Endothelial cell of umbilical vein (primary cell): ENCODE results near the gene RIMOC1. TPM values are rescaled to one million over a fixed set of nuclear protein-coding genes. Genes with fewer than 3 reads are reported as not detected.

Source experiments
- BruUV-seq: library from RNA; stranded (reverse); fragments of 400-500 nt; replicated peaks from 2 replicates; lab custom pipeline; 2021; lab: Mats Ljungman, UMichigan
- CTCF ChIA-PET: fragments of 300-600, 350-600 bp; sonication (Branson Sonifier 250); formaldehyde crosslinking; loops from one replicate; lab custom pipeline; 2021; ENCODE audit warnings: antibody characterized with exemption, inconsistent platforms; lab: Charles Lee
- POLR2A ChIA-PET: fragments of 300-600, 350-600 bp; sonication (Branson Sonifier 250); formaldehyde crosslinking; loops from one replicate; lab custom pipeline; 2021; ENCODE audit warnings: antibody characterized with exemption, inconsistent platforms; lab: Charles Lee
- DNase-seq: peaks from one replicate; pipeline ENCODE4 v3.0.0-alpha.2; 2011; ENCODE audit warnings: low read depth, low spot score
- FAIRE-seq: peaks from 2 replicates; lab custom pipeline; 2011; peaks lifted over from hg19 to GRCh38; lab: Jason Lieb, UNC
- H2AFZ ChIP-seq: 2 replicates; pipeline ENCODE4 v1.6.0; 2012; ENCODE audit warnings: low read depth, low read length, control low read depth, inconsistent platforms
- H3K27ac ChIP-seq: 2 replicates; pipeline ENCODE4 v1.5.1; 2011; ENCODE audit warnings: low read depth, mild to moderate bottlenecking, control low read depth, low read length, moderate library complexity; ENCODE audit not compliant: insufficient read depth
- H3K27me3 ChIP-seq, 2 experiments: 2 replicates each; pipeline versions ENCODE4 v1.6.0 to v1.6.1; 2011; ENCODE audit warnings: low read length in 2 of 2, mixed read lengths in 1 of 2; ENCODE audit not compliant: control insufficient read depth in 2 of 2, insufficient read depth in 2 of 2
- H3K36me3 ChIP-seq, 2 experiments: 2 replicates in 1 of 2; 3 replicates in 1 of 2; pipeline ENCODE4 v1.5.1; 2011; ENCODE audit warnings: low read length in 2 of 2, mild to moderate bottlenecking in 1 of 2, moderate library complexity in 1 of 2; ENCODE audit not compliant: control insufficient read depth in 2 of 2, insufficient read depth in 2 of 2; ENCODE audit errors: extremely low read depth in 1 of 2
- H3K4me1 ChIP-seq: 3 replicates; pipeline ENCODE4 v1.5.1; 2011; ENCODE audit warnings: mild to moderate bottlenecking, low read length; ENCODE audit not compliant: control insufficient read depth, insufficient read depth; ENCODE audit errors: extremely low read depth
- H3K4me2 ChIP-seq: 2 replicates; pipeline ENCODE4 v1.6.1; 2011; ENCODE audit warnings: low read length, control low read depth, mixed read lengths; ENCODE audit not compliant: insufficient read depth
- H3K4me3 ChIP-seq, 3 experiments: fragments of 200-600 bp in 1 of 3; sonication (generic), shearing (Covaris generic) in 1 of 3; replicated peaks in 1 of 3; 2 replicates each; pipeline ENCODE4 v1.5.1; 2011 to 2016; ENCODE audit warnings: control low read depth in 3 of 3, low read length in 3 of 3, mild to moderate bottlenecking in 2 of 3, inconsistent platforms in 1 of 3, low read depth in 1 of 3, moderate library complexity in 1 of 3; ENCODE audit not compliant: insufficient read depth in 1 of 3
- H3K79me2 ChIP-seq: 2 replicates; pipeline ENCODE4 v1.6.0; 2012; ENCODE audit warnings: low read length, inconsistent platforms; ENCODE audit not compliant: control insufficient read depth, insufficient read depth
- H3K9ac ChIP-seq: replicated peaks from 2 replicates; pipeline ENCODE3; 2011; ENCODE audit warnings: low read length, control low read depth; ENCODE audit not compliant: insufficient read depth; ENCODE audit errors: extremely low read depth
- H3K9me1 ChIP-seq: replicated peaks from 3 replicates; pipeline ENCODE4 v1.6.0; 2011; ENCODE audit warnings: mild to moderate bottlenecking, low read length; ENCODE audit not compliant: control insufficient read depth, insufficient read depth; ENCODE audit errors: extremely low read depth
- H3K9me3 ChIP-seq: replicated peaks from 2 replicates; pipeline ENCODE4 v1.5.1; 2012; ENCODE audit warnings: low read length, inconsistent platforms; ENCODE audit not compliant: control insufficient read depth, insufficient read depth
- H4K20me1 ChIP-seq: replicated peaks from 2 replicates; pipeline ENCODE3; 2011; ENCODE audit warnings: mild to moderate bottlenecking, low read length; ENCODE audit not compliant: control insufficient read depth, insufficient read depth; ENCODE audit errors: extremely low read depth
- CTCF ChIP-seq, 2 donors: IDR thresholded peaks; 1 replicate in 1 of 2; 2 replicates in 1 of 2; pipeline ENCODE4 v1.5.1; 2011; ENCODE audit warnings: low read length in 2 of 2, mild to moderate bottlenecking in 2 of 2, moderate library complexity in 2 of 2, control low read depth in 1 of 2, inconsistent platforms in 1 of 2, low read depth in 1 of 2; ENCODE audit not compliant: insufficient read depth in 1 of 2; ENCODE audit errors: extremely low read depth in 1 of 2
- EZH2 ChIP-seq: IDR thresholded peaks from 2 replicates; pipeline ENCODE4 v1.6.1; 2012; ENCODE audit warnings: borderline replicate concordance, low read depth, mild to moderate bottlenecking, moderate library complexity, low read length, inconsistent platforms; ENCODE audit not compliant: severe bottlenecking
- FOS ChIP-seq: IDR thresholded peaks from 2 replicates; pipeline ENCODE4 v1.6.1; 2011; ENCODE audit warnings: mild to moderate bottlenecking, low read length, moderate library complexity, borderline replicate concordance; ENCODE audit not compliant: insufficient read depth
- GATA2 ChIP-seq: IDR thresholded peaks from 2 replicates; pipeline ENCODE4 v1.7.0; 2011; ENCODE audit warnings: low read depth, mild to moderate bottlenecking, moderate library complexity, mixed read lengths, low read length; ENCODE audit not compliant: insufficient read length, insufficient read depth
- JUN ChIP-seq: IDR thresholded peaks from 2 replicates; pipeline ENCODE4 v1.6.1; 2011; ENCODE audit warnings: borderline replicate concordance, low read depth; ENCODE audit not compliant: insufficient read length, insufficient read depth
- MAX ChIP-seq: IDR thresholded peaks from 2 replicates; pipeline ENCODE4 v1.6.1; 2011; ENCODE audit not compliant: insufficient read depth, insufficient read length
- MYC ChIP-seq: IDR thresholded peaks from one replicate; pipeline ENCODE4 v1.6.1; 2011; ENCODE audit warnings: mild to moderate bottlenecking, low read depth, low read length
- POLR2A ChIP-seq: IDR thresholded peaks from 2 replicates; pipeline ENCODE4 v1.6.1; 2012; ENCODE audit warnings: low read depth, mild to moderate bottlenecking, control low read depth, low read length
- POLR2AphosphoS5 ChIP-seq: IDR thresholded peaks from 2 replicates; pipeline ENCODE4 v1.6.1; 2012; ENCODE audit warnings: low read depth, mild to moderate bottlenecking, control low read depth, low read length, moderate library complexity; ENCODE audit not compliant: insufficient read depth
- dilution Hi-C: fragments of 300-500 bp; cut with MboI; formaldehyde crosslinking; loops from one replicate; pipeline ENCODE4 v1.15.0; 2019; ENCODE audit warnings: low sequenced_read_pairs; ENCODE audit not compliant: extremely low pct_ligation_motif_present
- intact Hi-C: fragments of 100-400 bp; cut with micrococcal nuclease; formaldehyde crosslinking; loops from one replicate; pipeline ENCODE4 v1.10.0; 2022
- polyA plus RNA-seq, 4 experiments: library from polyadenylated mRNA; depleted of rRNA in 3 of 4; stranded (reverse) in 3 of 4; unstranded in 1 of 4; fragments of >200 nt; gene quantifications; 2 replicates each; pipeline versions ENCODE4 v1.2.1 to v1.2.3, GENCODE V29; 2011 to 2012; ENCODE audit warnings: missing spikeins in 1 of 4
- total RNA-seq: library from RNA; stranded (reverse); gene quantifications from 2 replicates; pipeline ENCODE4 v1.2.3, GENCODE V29; 2021

Gene RIMOC1
- total and polyA plus RNA-seq, 2 donors (not counting 3 experiments of a cell fraction or from before 2014, with no cell fraction given), result 15.7 to 32.0 TPM

- TF ChIP-seq MAX, result no peak
- TF ChIP-seq GATA2, result no peak
- TF ChIP-seq POLR2A, result no peak
- no peak for TF ChIP-seq JUN
- no peak for TF ChIP-seq POLR2AphosphoS5
- no peak for TF ChIP-seq MYC
- TF ChIP-seq FOS, result no peak
- no peak for TF ChIP-seq EZH2
- TF ChIP-seq CTCF (IDR thresholded peaks at IDR 0.05; ENCODE audit: extremely low read depth in 1 of 2, insufficient read depth in 1 of 2, low read depth in 1 of 2, low read length in 2 of 2), result no peak
- no peaks in the 10 kb centered on the region for H3K9me1 ChIP-seq
- no peak for FAIRE-seq
- DNase-seq, result no peak
- H3K4me2 ChIP-seq, result no peak overlapping the region
- no peaks in the 10 kb centered on the region for H4K20me1 ChIP-seq
- dilution Hi-C loops, result no loop called here
- intact Hi-C loops, result no loop called here
- H3K79me2 ChIP-seq, result no peaks in the 10 kb centered on the region
- no peak overlapping the region for H3K9ac ChIP-seq
- ChIA-PET CTCF (no interaction called here), POLR2A (no interaction called here)
- H3K27ac ChIP-seq, result no peak overlapping the region
- peaks cover 0 to 3% of the 10 kb centered on the region in 2 experiments for H3K27me3 ChIP-seq
- BruUV-seq, result no TSS peak
- no peak overlapping the region for H3K4me3 ChIP-seq
- H3K4me1 ChIP-seq, result no peaks in the 10 kb centered on the region
- no peaks in the 10 kb centered on the region for H3K9me3 ChIP-seq
- no peaks in the 10 kb centered on the region for H3K36me3 ChIP-seq
- H2AFZ ChIP-seq, result no peak overlapping the region
These were observed 47.1 kb downstream of the RIMOC1 start for GRCh38 chr5:41951224-41951623.

Other genes starting within 250 kb of the RIMOC1 start
- gene OXCT1, start 33.9 kb upstream of the RIMOC1 start, total RNA-seq, result 33.7 and 37.4 TPM in 2 replicates
- 10.3 and 12.8 TPM in 2 replicates for gene OXCT1, start 33.9 kb upstream of the RIMOC1 start, polyA plus RNA-seq
- 7.0 and 7.7 TPM in 2 replicates for gene FBXO4, start 20.9 kb downstream of the RIMOC1 start, total RNA-seq
- 4.3 and 4.4 TPM in 2 replicates for gene FBXO4, start 20.9 kb downstream of the RIMOC1 start, polyA plus RNA-seq